Brain microvascular endothelial cell (primary cell): ENCODE data around the gene APBA2.

Source experiments
- DNase-seq: peaks from one replicate; pipeline ENCODE4 v3.0.0-alpha.2; 2020
- H3K27ac ChIP-seq: fragments of 250-450 bp; sonication (Bioruptor Pico); 2 replicates; pipeline ENCODE4 v1.5.1; 2020; ENCODE audit warnings: mild to moderate bottlenecking, moderate library complexity
- H3K27me3 ChIP-seq: fragments of 250-450 bp; sonication (Bioruptor Pico); replicated peaks from 2 replicates; pipeline ENCODE4 v1.5.1; 2020; ENCODE audit warnings: mild to moderate bottlenecking
- H3K36me3 ChIP-seq: fragments of 250-450 bp; sonication (Bioruptor Pico); replicated peaks from 2 replicates; pipeline ENCODE4 v1.5.1; 2020; ENCODE audit warnings: mild to moderate bottlenecking
- H3K4me3 ChIP-seq: 2 replicates; pipeline ENCODE4 v1.5.1; 2011; ENCODE audit warnings: low read depth, mild to moderate bottlenecking, control low read depth, low read length, moderate library complexity
- in situ Hi-C: cut with HindIII; loops from 2 replicates; pipeline ENCODE4 v1.10.0; 2017; ENCODE audit warnings: low sequenced_read_pairs, low pct_ligation_motif_present
- TF ChIP-seq, protein P1 (sequence below): IDR thresholded peaks from 2 replicates; pipeline ENCODE4 v1.5.1; 2011; ENCODE audit warnings: low read depth, mild to moderate bottlenecking, moderate library complexity, low read length, control low read depth, inconsistent platforms; ENCODE audit errors: missing control alignments

APBA2 gene

DNA sequence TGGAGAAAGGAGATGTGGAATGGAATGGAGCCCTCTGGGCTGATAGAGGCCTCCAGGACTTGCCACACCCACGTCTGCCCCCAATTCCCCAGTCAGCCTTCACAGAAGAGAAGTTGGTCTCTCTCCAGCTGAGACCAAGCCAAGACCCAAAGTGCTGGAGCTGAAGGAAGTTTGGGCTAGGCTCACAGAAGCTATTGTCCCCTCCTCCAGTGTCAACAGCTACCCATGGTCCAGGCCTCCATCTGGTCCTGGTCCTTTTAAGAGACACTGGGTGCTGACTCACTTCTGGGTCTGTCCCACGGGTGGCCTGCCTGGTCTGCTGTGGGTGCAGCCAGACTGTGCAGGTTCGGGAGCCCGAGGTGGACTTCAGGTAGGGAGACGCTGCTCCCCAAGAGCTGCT, 179.8 kb downstream of the APBA2 start:
- TF ChIP-seq, protein P1, sequence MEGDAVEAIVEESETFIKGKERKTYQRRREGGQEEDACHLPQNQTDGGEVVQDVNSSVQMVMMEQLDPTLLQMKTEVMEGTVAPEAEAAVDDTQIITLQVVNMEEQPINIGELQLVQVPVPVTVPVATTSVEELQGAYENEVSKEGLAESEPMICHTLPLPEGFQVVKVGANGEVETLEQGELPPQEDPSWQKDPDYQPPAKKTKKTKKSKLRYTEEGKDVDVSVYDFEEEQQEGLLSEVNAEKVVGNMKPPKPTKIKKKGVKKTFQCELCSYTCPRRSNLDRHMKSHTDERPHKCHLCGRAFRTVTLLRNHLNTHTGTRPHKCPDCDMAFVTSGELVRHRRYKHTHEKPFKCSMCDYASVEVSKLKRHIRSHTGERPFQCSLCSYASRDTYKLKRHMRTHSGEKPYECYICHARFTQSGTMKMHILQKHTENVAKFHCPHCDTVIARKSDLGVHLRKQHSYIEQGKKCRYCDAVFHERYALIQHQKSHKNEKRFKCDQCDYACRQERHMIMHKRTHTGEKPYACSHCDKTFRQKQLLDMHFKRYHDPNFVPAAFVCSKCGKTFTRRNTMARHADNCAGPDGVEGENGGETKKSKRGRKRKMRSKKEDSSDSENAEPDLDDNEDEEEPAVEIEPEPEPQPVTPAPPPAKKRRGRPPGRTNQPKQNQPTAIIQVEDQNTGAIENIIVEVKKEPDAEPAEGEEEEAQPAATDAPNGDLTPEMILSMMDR, result no peak
- Histone ChIP-seq H3K4me3 (no peak overlapping the region), H3K27ac (no peak overlapping the region), H3K27me3 (no peaks in the 10 kb centered on the region), H3K36me3 (no peaks in the 10 kb centered on the region)
- no peak for DNase-seq
- in situ Hi-C loops, result no loop called here

DNA sequence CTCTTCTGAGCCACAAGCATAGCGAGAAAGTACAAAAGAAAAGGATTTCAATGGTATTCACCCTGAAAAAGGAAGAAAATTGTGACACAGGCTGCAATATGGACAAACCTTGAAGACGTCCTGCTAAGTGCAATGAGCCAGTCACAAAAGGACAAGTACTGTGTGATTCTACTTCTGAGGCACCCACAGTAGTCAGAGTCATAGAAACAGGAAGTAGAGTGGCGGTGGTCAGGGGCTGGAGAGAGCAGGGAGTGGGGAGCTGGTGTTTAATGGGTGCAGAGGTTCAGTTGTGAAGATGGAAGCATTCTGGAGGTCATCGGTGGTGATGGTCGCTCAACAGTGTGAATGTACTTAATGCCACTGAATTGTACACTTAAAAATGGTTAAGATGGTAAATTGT, 180.5 kb downstream of the APBA2 start:
- H3K36me3 ChIP-seq, result no peaks in the 10 kb centered on the region
- H3K27ac ChIP-seq, result no peak overlapping the region
- no peaks in the 10 kb centered on the region for H3K27me3 ChIP-seq
- TF ChIP-seq, protein P1, result no peak
- in situ Hi-C loops, result no loop called here
- no peak overlapping the region for H3K4me3 ChIP-seq
- DNase-seq, result no peak

DNA sequence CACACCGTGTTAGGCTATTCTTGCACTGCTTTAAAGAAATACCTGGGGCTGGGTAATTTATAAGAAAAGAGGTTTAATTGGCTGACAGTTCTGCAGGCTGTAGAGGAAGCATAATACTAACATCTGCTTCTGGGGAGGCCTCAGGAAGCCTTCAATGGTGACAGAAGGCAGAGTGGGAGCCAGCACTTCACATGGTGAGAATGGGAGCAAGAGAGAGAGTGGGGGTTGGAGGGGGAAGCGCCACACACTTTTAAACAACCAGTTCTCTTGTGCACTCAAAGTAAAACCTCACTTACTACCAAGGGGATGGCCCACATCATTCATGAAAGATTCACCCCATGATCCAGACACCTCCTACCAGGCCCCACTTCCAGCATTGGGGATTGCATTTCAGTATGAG, 181.1 kb downstream of the APBA2 start:
- TF ChIP-seq, protein P1, result no peak

DNA sequence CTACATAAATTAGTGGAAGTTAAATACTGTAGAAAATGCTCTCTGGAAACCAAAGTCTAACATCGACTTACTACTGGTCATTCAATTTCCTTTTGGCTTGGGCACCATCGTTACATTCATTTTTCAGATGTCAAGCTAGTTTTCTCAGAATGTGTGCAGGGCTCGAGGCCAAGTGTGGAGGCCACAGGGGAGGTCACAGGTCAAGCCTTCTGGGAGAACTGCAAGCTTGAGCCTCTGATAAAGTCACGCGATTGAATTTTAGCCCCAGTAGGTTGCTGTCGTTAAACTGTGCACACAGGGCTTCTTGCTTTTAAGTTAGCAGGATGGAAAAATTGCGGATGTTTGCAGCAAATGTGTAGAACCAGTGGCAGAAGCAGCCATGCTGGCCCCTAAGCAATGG, 182.2 kb downstream of the APBA2 start:
- no peak overlapping the region for H3K4me3 ChIP-seq

More for the DNA sequence above, 181.1 kb downstream of the APBA2 start:
- in situ Hi-C loops, result no loop called here
- DNase-seq, result no peak
- H3K36me3 ChIP-seq, result no peaks in the 10 kb centered on the region
- H3K4me3 ChIP-seq, result no peak overlapping the region
- H3K27ac ChIP-seq, result no peak overlapping the region
- H3K27me3 ChIP-seq, result no peaks in the 10 kb centered on the region

DNA sequence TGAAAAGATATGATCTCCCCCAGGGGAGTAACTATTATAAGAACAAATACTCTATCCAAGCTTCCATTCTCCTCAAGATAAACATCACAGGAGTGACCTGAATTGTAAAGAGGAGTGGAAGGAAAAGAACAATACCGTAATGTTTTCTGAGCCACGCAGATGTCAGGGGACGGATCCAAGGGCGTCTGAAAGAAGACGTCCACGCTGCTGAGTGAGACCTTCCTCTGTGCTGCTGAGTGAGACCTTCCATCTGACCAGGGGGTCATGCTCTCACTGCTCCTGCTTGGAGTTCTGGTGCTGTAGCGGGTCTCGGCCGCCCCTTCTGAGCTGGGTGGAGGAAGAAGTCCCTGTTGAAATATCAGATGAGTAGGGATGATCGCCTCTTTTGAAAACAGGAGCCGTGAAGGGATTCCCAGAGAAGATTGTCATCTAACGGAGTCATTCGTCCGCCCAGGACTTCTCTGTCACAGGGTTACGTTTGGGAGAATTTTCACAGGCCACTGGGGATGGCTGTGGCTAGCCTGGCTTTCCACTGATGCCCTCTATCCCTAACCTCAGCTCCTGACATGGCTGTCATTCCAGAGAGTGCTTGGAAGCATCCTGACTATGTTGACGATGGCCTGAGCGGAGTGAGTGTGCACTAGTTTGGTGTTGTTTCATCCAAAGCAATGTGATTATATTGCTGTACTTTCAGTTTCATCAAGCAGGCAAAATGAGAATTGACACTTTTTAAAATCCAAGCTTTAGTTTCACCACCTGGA, 184.9 kb downstream of the APBA2 start:
- Histone ChIP-seq H3K27ac (no peak overlapping the region), H3K4me3 (no peak overlapping the region), H3K27me3 (no peaks in the 10 kb centered on the region), H3K36me3 (no peaks in the 10 kb centered on the region)
- in situ Hi-C loops, result no loop called here
- TF ChIP-seq, protein P1, result no peak
- DNase-seq, result no peak

More for the DNA sequence above, 182.2 kb downstream of the APBA2 start:
- in situ Hi-C loops, result no loop called here
- TF ChIP-seq, protein P1, result no peak
- DNase-seq, result no peak
- no peaks in the 10 kb centered on the region for H3K36me3 ChIP-seq
- no peaks in the 10 kb centered on the region for H3K27me3 ChIP-seq
- H3K27ac ChIP-seq, result no peak overlapping the region
